PC-3 (cell line): ENCODE results near the gene PATL1. TPM values are rescaled to one million over a fixed set of nuclear protein-coding genes. Genes with fewer than 3 reads are reported as not detected.

Experiments
- ATAC-seq: fragments of 200-7000 bp; cut with Tn5 transposase; 2 replicates; pipeline ENCODE4 v1.9.1; 2020; ENCODE audit warnings: mild to moderate bottlenecking, moderate library complexity
- BruUV-seq: library from RNA; stranded (reverse); fragments of 400-500 nt; replicated peaks from 2 replicates; lab custom pipeline; 2021; lab: Mats Ljungman, UMichigan
- CTCF ChIA-PET: fragments of 300-600 bp; sonication (Branson Sonifier 250); formaldehyde crosslinking; loops from one replicate; lab custom pipeline; 2022; ENCODE audit warnings: antibody characterized with exemption; lab: Charles Lee
- POLR2A ChIA-PET: fragments of 300-600 bp; sonication (Branson Sonifier 250); formaldehyde crosslinking; loops from one replicate; lab custom pipeline; 2022; ENCODE audit warnings: antibody characterized with exemption; ENCODE audit not compliant: unreplicated experiment; lab: Charles Lee
- DNase-seq: peaks from one replicate; pipeline ENCODE4 v3.0.0-alpha.2; 2015
- H2AFZ ChIP-seq: fragments of 300-600 bp; sonication (generic); 2 replicates; pipeline ENCODE4 v1.6.0; 2016; ENCODE audit warnings: antibody characterized with exemption, low read length
- H3F3A ChIP-seq: fragments of 300-600 bp; sonication (generic); one replicate; pipeline ENCODE4 v1.6.0; 2017; ENCODE audit warnings: antibody characterized with exemption, low read length, control low read depth, mild to moderate bottlenecking; ENCODE audit not compliant: unreplicated experiment
- H3K27ac ChIP-seq: fragments of 300-600 bp; sonication (generic); 2 replicates; pipeline ENCODE4 v1.5.1; 2016; ENCODE audit warnings: mild to moderate bottlenecking, low read length
- H3K27me3 ChIP-seq: fragments of 300-600 bp; sonication (generic); 2 replicates; pipeline ENCODE4 v1.6.1; 2016; ENCODE audit warnings: low read length, mixed read lengths
- H3K36me3 ChIP-seq: fragments of 300-600 bp; sonication (generic); 2 replicates; pipeline ENCODE4 v1.6.1; 2016; ENCODE audit warnings: low read depth, mixed run types, low read length, mixed read lengths
- H3K4me1 ChIP-seq: fragments of 300-600 bp; sonication (generic); 2 replicates; pipeline ENCODE4 v1.5.1; 2016; ENCODE audit warnings: low read length; ENCODE audit not compliant: insufficient read depth
- H3K4me2 ChIP-seq: fragments of 300-600 bp; sonication (generic); 2 replicates; pipeline ENCODE4 v1.6.0; 2016; ENCODE audit warnings: low read length
- H3K4me3 ChIP-seq: fragments of 300-600 bp; sonication (generic); 2 replicates; pipeline ENCODE4 v1.5.1; 2016; ENCODE audit warnings: mild to moderate bottlenecking, low read length, mixed read lengths
- H3K79me2 ChIP-seq: fragments of 300-600 bp; sonication (generic); 2 replicates; pipeline ENCODE4 v1.6.1; 2017; ENCODE audit warnings: low read length, mixed read lengths
- H3K9ac ChIP-seq: fragments of 300-600 bp; sonication (generic); 2 replicates; pipeline ENCODE4 v1.6.0; 2016; ENCODE audit warnings: mild to moderate bottlenecking, low read length
- H3K9me2 ChIP-seq: fragments of 300-600 bp; sonication (generic); replicated peaks from 2 replicates; pipeline ENCODE4 v1.6.1; 2016; ENCODE audit warnings: mixed run types, low read length, mixed read lengths
- H3K9me3 ChIP-seq: fragments of 300-600 bp; sonication (generic); 2 replicates; pipeline ENCODE4 v1.6.1; 2016; ENCODE audit warnings: low read length, mixed read lengths
- H4K20me1 ChIP-seq: fragments of 300-600 bp; sonication (generic); 2 replicates; pipeline ENCODE4 v1.6.1; 2016; ENCODE audit warnings: low read length, mixed read lengths
- CTCF ChIP-seq: fragments of 300-600 bp; sonication (generic); conservative IDR thresholded peaks from 2 replicates; pipeline ENCODE4 v1.5.1; 2017; ENCODE audit warnings: antibody characterized with exemption, low read depth, mild to moderate bottlenecking, low read length
- EZH2 ChIP-seq: fragments of 300-600 bp; sonication (generic); IDR thresholded peaks from one replicate; pipeline ENCODE4 v1.6.1; 2017; ENCODE audit warnings: antibody characterized with exemption, mild to moderate bottlenecking, low read length; ENCODE audit not compliant: unreplicated experiment
- EZH2phosphoT487 ChIP-seq: fragments of 300-600 bp; sonication (generic); IDR thresholded peaks from 2 replicates; pipeline ENCODE4 v1.6.1; 2018; ENCODE audit warnings: mild to moderate bottlenecking, antibody characterized with exemption, low read length, borderline replicate concordance
- intact Hi-C: fragments of 100-400 bp; cut with micrococcal nuclease; formaldehyde crosslinking; loops from 2 replicates; pipeline ENCODE4 v1.9.0; 2023
- total RNA-seq: library from RNA; depleted of rRNA; stranded (reverse); fragments of >200 nt; gene quantifications from 2 replicates; pipeline ENCODE4 v1.2.3, GENCODE V29; 2014

The PATL1 gene
- total RNA-seq, 1 experiment from 2014 or later = 18.1 TPM

GRCh38 chr11:59615637-59616395 lies 53.0 kb downstream of the PATL1 start, which contains the start of gene OSBP:
OSBP (minus strand) TSS chr11:59615774; CDS start chr11:59615664, 110 bp downstream.
- TF ChIP-seq EZH2phosphoT487 (no peak), CTCF (no peak), EZH2 (no peak)
- POLR2A ChIA-PET = interaction anchor here (0.5 to 0.8 kb wide), 2 partner anchors 53 to 79 kb away, joined by 3 to 15 read pairs; partner anchors contain the start of gene PATL1
- Histone ChIP-seq H3K9me3 (no peaks in the 10 kb centered on the region), H3K4me1 (peaks cover 39% of the 10 kb centered on the region), H3K4me3 (peak within 1 kb of the TSS; percentile 95), H3K36me3 (peaks cover 5% of the 10 kb centered on the region; the same call in 1 of the 2 replicates), H3K4me2 (peak within 1 kb of the TSS; percentile 100), H3K27ac (peak within 1 kb of the TSS; percentile 35), H3K9me2 (no peaks in the 10 kb centered on the region), H3K27me3 (no peaks in the 10 kb centered on the region), H3K79me2 (peaks cover 44% of the 10 kb centered on the region), H4K20me1 (peaks cover 33% of the 10 kb centered on the region), H2AFZ (peak within 1 kb of the TSS; percentile 82), H3F3A (no peaks in the 10 kb centered on the region), H3K9ac (peak within 1 kb of the TSS; percentile 78)
- BruUV-seq = no TSS peak
- intact Hi-C loops = loop anchor here (1.0 to 2.0 kb wide), 3 partner anchors 53 to 66 kb away; partner anchors contain the start of gene PATL1
- peak; percentile 100 for DNase-seq
- CTCF ChIA-PET = interaction anchor here (1.5 kb wide), 1 partner anchor 53 kb away, joined by 8 read pairs; the partner anchor contains the start of gene PATL1
- ATAC-seq = peak; percentile 86

GRCh38 chr11:59615120-59615636 lies 53.7 kb downstream of the PATL1 start:
- Histone ChIP-seq H3F3A (no peaks in the 10 kb centered on the region), H3K4me3 (peak overlapping the region; percentile 95), H3K27me3 (no peaks in the 10 kb centered on the region), H4K20me1 (peaks cover 33% of the 10 kb centered on the region), H3K4me2 (peak overlapping the region; percentile 100), H3K9me3 (no peaks in the 10 kb centered on the region), H3K4me1 (peaks cover 39% of the 10 kb centered on the region), H3K79me2 (peaks cover 49% of the 10 kb centered on the region), H3K36me3 (peaks cover 9% of the 10 kb centered on the region; the same call in 1 of the 2 replicates), H3K9me2 (no peaks in the 10 kb centered on the region), H2AFZ (peak overlapping the region; percentile 66), H3K9ac (peak overlapping the region; percentile 78), H3K27ac (0 out of 2 replicates have a peak overlapping the region, but pooled peaks have one; percentile 7)
- DNase-seq (peak; percentile 57), ATAC-seq (peak; percentile 13)
- TF ChIP-seq EZH2 = no peak
- ChIA-PET CTCF (interaction anchor here (1.5 kb wide), 1 partner anchor 54 kb away, joined by 8 read pairs; the partner anchor contains the start of gene PATL1), POLR2A (interaction anchor here (0.6 kb wide), 1 partner anchor 82 kb away, joined by 3 read pairs; no protein-coding TSS in a partner anchor)
- intact Hi-C loops = loop anchor here (1.0 to 2.0 kb wide), 3 partner anchors 54 to 65 kb away; partner anchors contain the start of gene PATL1
- no TSS peak for BruUV-seq
